Spinal cord (tissue), 10 donors: Measurements from ENCODE around the gene MIPOL1. TPM values are rescaled to one million over a fixed set of nuclear protein-coding genes. Genes with fewer than 3 reads are reported as not detected.
"Not testable (repeated sequence)": the region's sequence is repeated elsewhere in the genome, so short reads cannot be mapped to it uniquely, and the experiment has no call there.

Source experiments
- DNase-seq, 6 donors: peaks; one replicate each; pipeline versions ENCODE4 v3.0.0 to v3.0.0-alpha.2; 2013 to 2015; ENCODE audit warnings: low spot score in 6 of 6, low read depth in 4 of 6
- H3K27ac ChIP-seq: one replicate; pipeline ENCODE4 v1.5.1; 2013; ENCODE audit warnings: low read depth, low read length, control low read depth
- H3K27me3 ChIP-seq: one replicate; pipeline ENCODE4 v1.6.1; 2013; ENCODE audit warnings: low read length; ENCODE audit not compliant: control insufficient read depth, insufficient read depth
- H3K36me3 ChIP-seq: one replicate; pipeline ENCODE4 v1.6.1; 2013; ENCODE audit warnings: low read length; ENCODE audit not compliant: control insufficient read depth, insufficient read depth
- H3K4me1 ChIP-seq: one replicate; pipeline ENCODE4 v1.6.1; 2013; ENCODE audit warnings: low read length; ENCODE audit not compliant: control insufficient read depth, insufficient read depth
- H3K4me3 ChIP-seq: one replicate; pipeline ENCODE4 v1.5.1; 2013; ENCODE audit warnings: low read depth, low read length, control low read depth
- H3K9me3 ChIP-seq: one replicate; pipeline ENCODE4 v1.6.1; 2013; ENCODE audit warnings: low read length; ENCODE audit not compliant: control insufficient read depth, insufficient read depth
- WGBS: methylation state at CpG from one replicate; pipeline ENCODE4 v1.1.5; 2013; ENCODE audit warnings: missing lambda C conversion rate; ENCODE audit not compliant: insufficient coverage; 5-methylcytosine and 5-hydroxymethylcytosine counted together
- polyA plus RNA-seq, 2 donors: library from polyadenylated mRNA; unstranded; fragments of 120-200 nt; gene quantifications; one replicate each; pipeline ENCODE4 v1.2.1, GENCODE V29; 2013; ENCODE audit not compliant: insufficient read length in 2 of 2
- total RNA-seq, 2 donors: library from RNA; depleted of rRNA in 1 of 2; stranded (reverse); fragments of 120-200 nt in 1 of 2; fragments of >200 nt in 1 of 2; gene quantifications; one replicate each; pipeline versions ENCODE4 v1.2.3 to v1.2.4, GENCODE V29; 2013 to 2014
- donor health status: healthy.

Gene MIPOL1
- total and polyA plus RNA-seq, 4 donors: 3.9 to 19.6 (median 11.0) TPM

GRCh38 chr14:37515771-37516170, 318.0 kb downstream of the MIPOL1 start:
- Histone ChIP-seq H3K27me3 (no peaks in the 10 kb centered on the region), H3K36me3 (no peaks in the 10 kb centered on the region), H3K27ac (no peak overlapping the region), H3K4me3 (no peak overlapping the region), H3K9me3 (no peaks in the 10 kb centered on the region), H3K4me1 (no peaks in the 10 kb centered on the region)
- DNase-seq: peak; percentile 5 to 74 (median 29)
- WGBS: no CpG with 5 or more reads among the region's 3 CpGs

- Histone ChIP-seq H3K4me3 (no peak overlapping the region), H3K27ac (no peak overlapping the region), H3K4me1 (no peaks in the 10 kb centered on the region), H3K36me3 (no peaks in the 10 kb centered on the region), H3K27me3 (no peaks in the 10 kb centered on the region), H3K9me3 (no peaks in the 10 kb centered on the region)
- DNase-seq: no peak
- WGBS: no CpG with 5 or more reads among the region's 2 CpGs
Measured at GRCh38 chr14:37526994-37527393, 329.3 kb downstream of the MIPOL1 start.

- no peaks in the 10 kb centered on the region for H3K27me3 ChIP-seq
- H3K9me3 ChIP-seq: no peaks in the 10 kb centered on the region
- no peak for DNase-seq
- no peaks in the 10 kb centered on the region for H3K4me1 ChIP-seq
- H3K27ac ChIP-seq: no peak overlapping the region
- WGBS: no CpG with 5 or more reads among the region's 1 CpG
- H3K36me3 ChIP-seq: no peaks in the 10 kb centered on the region
- H3K4me3 ChIP-seq: no peak overlapping the region
Measured at GRCh38 chr14:37539992-37540391, 342.3 kb downstream of the MIPOL1 start.

GRCh38 chr14:37544407-37544806, 346.7 kb downstream of the MIPOL1 start:
- H3K27me3 ChIP-seq: no peaks in the 10 kb centered on the region
- no CpG with 5 or more reads among the region's 2 CpGs for WGBS
- no peaks in the 10 kb centered on the region for H3K36me3 ChIP-seq
- H3K4me3 ChIP-seq: no peak overlapping the region
- no peak for DNase-seq
- H3K27ac ChIP-seq: no peak overlapping the region
- H3K4me1 ChIP-seq: no peaks in the 10 kb centered on the region
- H3K9me3 ChIP-seq: no peaks in the 10 kb centered on the region

GRCh38 chr14:37545174-37545573, 347.4 kb downstream of the MIPOL1 start:
- Histone ChIP-seq H3K4me3 (no peak overlapping the region), H3K27ac (no peak overlapping the region), H3K9me3 (no peaks in the 10 kb centered on the region), H3K27me3 (no peaks in the 10 kb centered on the region), H3K36me3 (no peaks in the 10 kb centered on the region), H3K4me1 (no peaks in the 10 kb centered on the region)
- no peak for DNase-seq

GRCh38 chr14:37546621-37547447, 349.1 kb downstream of the MIPOL1 start:
- Histone ChIP-seq H3K36me3 (no peaks in the 10 kb centered on the region), H3K9me3 (no peaks in the 10 kb centered on the region), H3K27me3 (no peaks in the 10 kb centered on the region), H3K4me1 (no peaks in the 10 kb centered on the region), H3K4me3 (no peak overlapping the region), H3K27ac (no peak overlapping the region)
- no CpG with 5 or more reads among the region's 6 CpGs for WGBS
- peak in 2 of 6 donors; percentile 8 to 13 for DNase-seq

- peaks cover 2% of the 10 kb centered on the region for H3K9me3 ChIP-seq
- DNase-seq: no peak
- no peaks in the 10 kb centered on the region for H3K4me1 ChIP-seq
- no peaks in the 10 kb centered on the region for H3K36me3 ChIP-seq
- 86% methylated on average over 1 of the region's 5 CpGs for whole genome bisulfite sequencing
- H3K4me3 ChIP-seq: no peak overlapping the region
- no peak overlapping the region for H3K27ac ChIP-seq
- H3K27me3 ChIP-seq: no peaks in the 10 kb centered on the region
Measured at GRCh38 chr14:37550511-37550910, 352.8 kb downstream of the MIPOL1 start.

- no CpG with 5 or more reads among the region's 1 CpG for WGBS
- Histone ChIP-seq H3K4me3 (no peak overlapping the region), H3K27ac (no peak overlapping the region), H3K36me3 (no peaks in the 10 kb centered on the region), H3K27me3 (no peaks in the 10 kb centered on the region), H3K4me1 (no peaks in the 10 kb centered on the region), H3K9me3 (peaks cover 2% of the 10 kb centered on the region)
- DNase-seq: no peak
Measured at GRCh38 chr14:37551119-37551518, 353.4 kb downstream of the MIPOL1 start.

GRCh38 chr14:37553935-37554550, 356.3 kb downstream of the MIPOL1 start:
- Histone ChIP-seq H3K4me3 (no peak overlapping the region), H3K27me3 (no peaks in the 10 kb centered on the region), H3K4me1 (no peaks in the 10 kb centered on the region), H3K27ac (no peak overlapping the region), H3K9me3 (peaks cover 2% of the 10 kb centered on the region), H3K36me3 (no peaks in the 10 kb centered on the region)
- 88% methylated on average over 1 of the region's 1 CpG for WGBS
- DNase-seq: no peak

GRCh38 chr14:37555596-37555995, 357.9 kb downstream of the MIPOL1 start:
- not testable (repeated sequence) for H3K36me3 ChIP-seq, DNase-seq, H3K4me3 ChIP-seq, H3K4me1 ChIP-seq, H3K9me3 ChIP-seq, H3K27me3 ChIP-seq, H3K27ac ChIP-seq
- WGBS: 54% methylated on average over 7 of the region's 33 CpGs
